ENCODE results near the gene A1BG.
"Not testable (repeated sequence)": the region's sequence is repeated elsewhere in the genome, so short reads cannot be mapped to it uniquely, and the experiment has no call there.

Gene A1BG

DNA sequence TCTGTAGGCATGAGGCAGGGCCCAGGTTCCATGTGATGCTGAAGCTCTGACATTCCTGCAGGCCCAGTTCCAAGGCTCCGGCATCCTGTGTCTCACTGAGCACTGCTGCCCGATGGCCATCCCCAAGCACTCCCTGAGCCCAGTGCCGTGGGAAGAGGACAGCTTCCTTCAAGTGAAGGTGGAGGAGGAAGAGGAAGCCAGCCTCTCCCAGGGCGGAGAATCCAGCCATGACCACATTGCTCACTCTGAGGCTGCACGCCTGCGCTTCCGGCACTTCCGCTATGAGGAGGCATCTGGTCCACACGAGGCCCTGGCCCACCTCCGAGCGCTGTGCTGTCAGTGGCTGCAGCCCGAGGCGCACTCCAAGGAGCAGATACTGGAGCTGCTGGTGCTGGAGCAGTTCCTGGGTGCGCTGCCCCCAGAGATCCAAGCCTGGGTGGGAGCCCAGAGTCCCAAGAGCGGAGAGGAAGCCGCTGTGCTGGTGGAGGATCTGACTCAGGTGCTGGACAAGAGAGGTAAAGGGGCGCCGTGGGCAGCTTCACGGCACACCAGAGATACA lies 18.5 kb downstream of the A1BG start:
- DNase-seq (ENCODE audit: low spot score), result no peak

DNA sequence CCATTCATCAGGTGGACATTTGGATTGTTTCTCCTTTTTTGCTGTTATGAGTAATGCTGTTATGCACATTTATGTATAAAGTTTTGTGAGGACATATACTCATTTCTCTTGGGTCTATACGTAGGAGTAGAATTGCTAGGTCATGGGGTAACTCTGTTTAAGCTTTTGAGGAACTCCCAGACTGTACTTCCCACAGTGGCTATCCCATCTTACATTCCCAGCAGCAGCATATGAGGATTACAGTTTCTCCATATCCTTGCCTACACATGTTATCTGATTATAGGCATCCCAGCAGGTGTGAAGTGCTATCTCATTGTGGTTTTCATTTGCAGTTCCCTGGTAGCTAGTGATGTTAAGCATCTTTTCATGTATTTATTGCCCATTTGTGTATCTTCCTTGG lies 20.6 kb downstream of the A1BG start:
- DNase-seq (ENCODE audit: low spot score), result no peak

DNA sequence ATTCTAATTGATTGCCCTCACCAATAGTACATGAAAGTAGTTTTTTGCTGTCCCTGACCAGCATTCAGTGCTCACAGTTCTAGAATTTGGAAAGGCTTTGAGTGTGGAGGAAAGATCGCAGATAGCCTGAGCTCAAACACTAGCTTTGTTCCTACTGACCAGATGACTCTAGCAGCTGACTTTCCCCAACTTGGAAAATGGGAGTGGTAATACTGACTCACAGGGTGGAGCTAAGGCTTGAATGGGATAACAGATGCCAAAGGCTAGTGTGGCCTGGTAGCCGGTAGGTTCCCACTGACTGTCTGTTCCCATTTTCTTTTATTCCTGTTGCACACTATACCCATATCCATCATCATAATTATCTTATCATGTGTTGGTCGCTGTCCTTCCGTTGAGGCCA lies 22.8 kb downstream of the A1BG start:
- DNase-seq (ENCODE audit: low spot score), result peak; percentile 89

GRCh38 chr19:58328999-58329398 lies 24.3 kb downstream of the A1BG start:
- DNase-seq (ENCODE audit: low spot score), result no peak

DNA sequence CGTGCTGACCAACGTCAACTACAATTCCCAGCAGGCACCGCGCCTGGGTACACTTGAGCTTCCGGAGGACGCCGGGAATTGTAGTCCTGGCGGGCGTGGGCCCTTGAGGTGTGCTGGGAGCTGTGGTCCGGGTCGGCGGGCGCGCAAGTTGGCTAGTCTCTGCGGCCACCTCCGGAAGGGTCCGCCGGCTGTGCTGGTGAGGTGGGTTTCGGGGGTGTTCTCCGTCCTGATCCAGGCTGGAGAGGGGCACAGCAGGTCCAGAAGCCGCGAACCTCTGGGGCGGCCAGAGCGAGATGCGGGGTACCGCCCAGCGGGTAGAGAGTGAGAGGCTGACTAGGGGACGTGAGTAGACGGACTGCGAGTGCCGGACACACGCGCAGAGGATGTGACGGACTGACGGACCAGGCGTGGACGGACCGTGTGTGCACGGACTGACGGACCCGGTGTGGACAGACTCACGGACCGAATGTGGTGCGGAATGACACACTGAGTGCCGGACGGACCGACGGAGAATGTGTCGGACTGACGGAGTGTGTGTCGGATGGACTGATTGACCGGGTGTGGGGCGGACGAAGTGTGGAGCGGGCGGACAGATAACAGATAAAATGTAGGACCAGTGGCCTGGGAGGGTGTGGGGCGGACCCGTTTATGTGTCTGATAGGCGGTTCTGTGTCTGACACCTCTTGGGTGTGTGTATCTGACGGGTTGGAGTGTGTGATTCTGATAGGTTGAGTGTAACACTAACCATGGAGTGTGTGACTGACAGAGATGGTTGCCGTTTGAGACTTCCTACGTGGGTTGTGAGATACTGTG lies 26.2 kb downstream of the A1BG start, which contains the start of gene ZSCAN22:
Gene ZSCAN22, plus strand, starts transcription at position 81 of the 813 bp plus-strand sequence. CDS start 7,809 bp downstream, outside the sequence.
- peak; percentile 98 for DNase-seq (ENCODE audit: low spot score)

- DNase-seq (ENCODE audit: low spot score), result no peak
Observed at GRCh38 chr19:58326501-58326913, 26.8 kb downstream of the A1BG start.

- DNase-seq (ENCODE audit: low spot score), result no peak
Observed at GRCh38 chr19:58325311-58326022, 27.8 kb downstream of the A1BG start.

- no peak for DNase-seq (ENCODE audit: low spot score)
Observed at GRCh38 chr19:58319241-58319640, 34.1 kb downstream of the A1BG start.

GRCh38 chr19:58318297-58318696 lies 35.0 kb downstream of the A1BG start:
- no peak for DNase-seq (ENCODE audit: low spot score)

DNA sequence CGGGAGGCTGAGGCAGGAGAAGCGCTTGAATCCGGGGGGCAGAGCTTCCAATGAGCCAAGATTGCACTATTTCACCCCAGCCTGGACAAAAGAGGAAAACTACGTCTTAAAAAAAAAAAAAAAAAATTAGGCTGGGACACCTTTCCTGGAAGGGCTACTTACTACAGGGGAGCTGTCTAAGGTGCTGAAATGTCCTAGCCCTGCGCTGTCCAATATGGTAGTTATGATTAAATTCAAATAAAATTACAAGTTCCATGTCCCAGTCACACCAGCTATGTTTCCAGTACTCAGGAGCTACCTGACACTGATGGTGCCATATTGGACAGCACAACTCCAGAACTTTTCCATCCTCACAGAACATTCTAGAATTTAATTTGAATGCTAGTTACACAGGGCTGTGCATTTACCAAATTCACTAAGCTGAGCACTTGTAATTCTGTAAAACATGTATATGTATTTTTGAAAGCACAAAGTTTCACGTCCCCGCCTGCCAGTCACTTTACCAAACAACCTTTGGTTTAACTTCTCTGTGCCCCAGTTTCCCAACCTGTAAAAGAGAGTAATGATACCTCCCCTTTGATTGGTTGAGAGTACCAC lies 35.7 kb downstream of the A1BG start:
- no peak for DNase-seq (ENCODE audit: low spot score)

- DNase-seq (ENCODE audit: low spot score), result no peak
Observed at GRCh38 chr19:58315580-58315979, 37.7 kb downstream of the A1BG start.

DNA sequence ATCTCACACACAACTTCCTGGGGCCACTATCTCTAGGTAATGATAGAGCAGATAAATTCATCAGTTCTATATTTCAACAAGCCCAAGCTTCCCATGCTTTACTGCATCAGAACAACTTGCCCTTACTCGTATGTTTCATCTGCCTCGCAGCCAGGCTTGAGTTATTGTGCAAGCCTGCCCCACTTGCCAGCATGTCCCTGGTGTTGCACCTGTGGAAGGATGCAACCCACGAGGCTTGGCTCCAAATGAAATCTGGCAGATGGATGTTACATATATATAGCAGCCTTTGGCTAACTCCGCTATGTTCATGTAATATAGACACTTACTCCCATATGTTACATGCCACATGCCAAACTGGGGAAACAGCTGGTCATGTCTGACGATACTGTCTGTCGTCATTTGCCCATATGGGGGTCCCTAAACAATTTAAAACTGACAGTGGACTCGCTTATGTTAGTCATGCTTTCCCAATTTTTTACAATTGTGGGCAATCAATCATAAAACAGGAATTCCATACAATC lies 41.9 kb downstream of the A1BG start:
- no peak for DNase-seq (ENCODE audit: low spot score)

- not testable (repeated sequence) for DNase-seq (ENCODE audit: low spot score)
Observed at GRCh38 chr19:58310685-58311084, 42.6 kb downstream of the A1BG start.

GRCh38 chr19:58307736-58308135 lies 45.6 kb downstream of the A1BG start:
- no peak for DNase-seq (ENCODE audit: low spot score)

DNA sequence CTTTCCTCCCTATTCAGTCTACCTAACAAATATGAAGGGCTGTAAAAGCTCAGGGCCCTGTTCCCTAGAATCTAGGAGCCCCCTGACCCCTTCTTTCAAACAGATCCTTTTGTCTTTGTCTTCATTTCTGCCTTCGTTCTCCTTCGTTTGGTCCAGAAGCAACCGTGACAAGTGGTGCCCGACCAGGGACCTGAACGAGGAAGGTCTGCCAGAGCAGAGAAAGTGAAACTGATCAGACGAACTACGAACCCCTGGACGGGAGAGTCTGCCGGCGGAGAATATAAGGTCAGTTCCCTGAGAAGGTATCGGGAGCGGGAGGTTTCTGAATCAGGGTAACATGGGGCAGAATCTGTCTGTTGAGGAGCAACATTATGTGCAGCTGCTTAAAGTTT lies 47.4 kb downstream of the A1BG start:
- DNase-seq (ENCODE audit: low spot score), result no peak

DNA sequence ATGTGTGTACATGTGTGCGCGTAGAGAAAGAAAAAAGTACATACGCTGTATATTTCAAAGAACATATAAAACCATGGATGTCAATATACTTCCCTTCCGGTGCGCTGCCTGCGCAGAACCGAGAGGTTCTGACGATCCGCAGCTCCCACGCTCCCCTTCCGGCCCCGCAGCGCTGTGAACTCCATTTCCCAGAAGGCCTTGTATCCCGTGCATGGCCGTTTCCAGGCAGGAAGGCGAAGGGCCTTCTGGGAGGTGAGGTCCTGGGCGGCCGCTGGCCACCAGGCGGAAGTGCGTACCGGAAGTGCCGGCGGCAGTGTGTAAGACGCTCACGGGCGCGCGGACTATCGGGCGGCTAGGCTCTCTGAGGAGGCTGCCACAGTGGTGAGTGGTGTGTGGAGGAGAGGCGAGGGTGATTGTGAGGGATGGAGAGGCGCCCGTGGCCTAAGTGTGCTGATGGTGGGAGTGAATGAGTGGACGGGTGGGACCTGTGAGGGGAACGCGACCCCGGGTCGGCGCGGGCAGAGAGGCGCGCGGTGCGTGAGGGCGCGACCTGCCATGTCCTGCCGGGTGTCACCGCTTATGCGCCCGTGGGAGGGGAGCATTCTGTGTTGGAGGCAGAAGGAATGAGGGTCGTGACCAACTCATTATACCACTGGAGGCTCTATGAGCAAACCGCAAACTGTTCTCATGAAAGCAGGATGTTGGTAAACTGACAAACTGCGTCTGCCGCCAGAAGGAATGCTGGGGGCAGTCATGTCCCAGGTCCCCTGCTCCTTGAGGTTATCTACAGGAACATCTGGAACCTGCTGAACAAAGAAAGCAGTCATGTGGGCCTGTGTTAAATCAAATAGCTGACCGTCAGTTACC lies 48.0 kb downstream of the A1BG start, which contains the start of gene ERVK3-1:
Gene ERVK3-1, plus strand, starts transcription at position 313 of the 867 bp plus-strand sequence. CDS start 6,792 bp downstream, outside the sequence.
- peak; percentile 98 for DNase-seq (ENCODE audit: low spot score)

GRCh38 chr19:58304748-58305064 lies 48.6 kb downstream of the A1BG start:
- DNase-seq (ENCODE audit: low spot score), result no peak

GRCh38 chr19:58304255-58304654 lies 49.0 kb downstream of the A1BG start:
- no peak for DNase-seq (ENCODE audit: low spot score)

- no peak for DNase-seq (ENCODE audit: low spot score)
Observed at GRCh38 chr19:58300620-58301019, 52.7 kb downstream of the A1BG start.

DNA sequence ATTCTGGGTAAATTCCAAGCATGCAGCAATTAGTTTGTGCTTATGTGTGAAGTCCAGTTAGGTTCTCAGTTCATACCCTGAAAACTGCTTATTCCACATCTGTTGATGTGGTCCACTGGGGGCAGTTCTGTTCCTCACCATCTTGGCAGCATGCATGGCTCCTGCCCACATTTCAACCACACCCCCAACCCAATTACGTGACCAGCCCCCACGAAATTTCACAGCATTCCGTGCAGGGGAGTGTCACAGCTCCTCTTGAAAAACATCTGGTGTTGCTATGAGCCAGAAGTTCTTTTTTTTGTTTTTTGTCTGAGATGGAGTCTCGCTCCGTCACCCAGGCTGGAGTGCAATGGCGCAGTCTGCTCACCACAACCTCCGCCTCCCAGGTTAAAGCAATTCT lies 57.2 kb downstream of the A1BG start:
- DNase-seq (ENCODE audit: low spot score), result no peak

All from putamen (tissue), 1 donor.